ENCODE results near the gene TCF7L1.

GRCh38 chr2:85163675-85164074, 30.5 kb downstream of the TCF7L1 start:
- no peak for TF ChIP-seq CTCF (IDR thresholded peaks at IDR 0.05)
- TF ChIP-seq POLR2A (IDR thresholded peaks at IDR 0.05) = no peak

All from esophagus squamous epithelium (tissue), 4 donors.